Fibroblast of peridontal ligament (primary cell): ENCODE data around the gene P3H3.

Experiments
- DNase-seq: peaks from one replicate; pipeline ENCODE4 v3.0.0-alpha.2; 2010; ENCODE audit errors: extremely low read depth

P3H3 gene, protein sequence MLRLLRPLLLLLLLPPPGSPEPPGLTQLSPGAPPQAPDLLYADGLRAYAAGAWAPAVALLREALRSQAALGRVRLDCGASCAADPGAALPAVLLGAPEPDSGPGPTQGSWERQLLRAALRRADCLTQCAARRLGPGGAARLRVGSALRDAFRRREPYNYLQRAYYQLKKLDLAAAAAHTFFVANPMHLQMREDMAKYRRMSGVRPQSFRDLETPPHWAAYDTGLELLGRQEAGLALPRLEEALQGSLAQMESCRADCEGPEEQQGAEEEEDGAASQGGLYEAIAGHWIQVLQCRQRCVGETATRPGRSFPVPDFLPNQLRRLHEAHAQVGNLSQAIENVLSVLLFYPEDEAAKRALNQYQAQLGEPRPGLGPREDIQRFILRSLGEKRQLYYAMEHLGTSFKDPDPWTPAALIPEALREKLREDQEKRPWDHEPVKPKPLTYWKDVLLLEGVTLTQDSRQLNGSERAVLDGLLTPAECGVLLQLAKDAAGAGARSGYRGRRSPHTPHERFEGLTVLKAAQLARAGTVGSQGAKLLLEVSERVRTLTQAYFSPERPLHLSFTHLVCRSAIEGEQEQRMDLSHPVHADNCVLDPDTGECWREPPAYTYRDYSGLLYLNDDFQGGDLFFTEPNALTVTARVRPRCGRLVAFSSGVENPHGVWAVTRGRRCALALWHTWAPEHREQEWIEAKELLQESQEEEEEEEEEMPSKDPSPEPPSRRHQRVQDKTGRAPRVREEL

DNA sequence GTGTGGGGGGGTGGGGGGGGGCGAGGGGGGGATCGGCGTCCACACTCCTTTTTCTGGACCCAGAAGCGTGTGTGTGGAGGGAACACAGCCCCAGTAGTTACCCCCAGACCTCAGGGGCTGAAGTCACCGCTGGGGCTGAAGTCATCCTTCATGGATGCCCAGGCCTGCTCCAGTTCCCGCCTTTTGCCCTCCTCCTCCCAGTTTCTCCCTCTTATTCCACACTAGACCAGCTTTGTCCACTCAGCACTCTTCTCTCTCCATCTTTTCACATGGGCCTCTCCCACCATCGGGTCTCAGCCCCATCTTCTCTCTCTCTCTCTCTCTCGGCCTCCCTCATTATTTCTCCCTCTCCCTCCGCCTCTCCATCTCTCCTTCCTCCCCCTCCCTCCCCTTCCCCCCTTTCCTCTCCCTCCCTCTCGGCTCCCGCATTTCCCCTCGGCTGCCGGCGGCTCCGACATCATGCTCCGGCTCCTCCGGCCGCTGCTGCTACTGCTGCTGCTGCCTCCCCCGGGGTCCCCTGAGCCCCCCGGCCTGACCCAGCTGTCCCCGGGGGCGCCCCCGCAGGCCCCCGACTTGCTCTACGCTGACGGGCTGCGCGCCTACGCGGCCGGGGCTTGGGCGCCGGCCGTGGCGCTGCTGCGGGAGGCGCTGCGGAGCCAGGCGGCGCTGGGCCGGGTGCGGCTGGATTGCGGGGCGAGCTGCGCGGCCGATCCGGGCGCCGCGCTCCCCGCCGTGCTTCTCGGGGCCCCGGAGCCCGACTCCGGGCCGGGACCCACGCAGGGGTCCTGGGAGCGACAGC, at the start of gene P3H3:
TSS of gene P3H3 (plus strand) at position 426 of the 799 bp plus-strand sequence. CDS start at position 460, 34 bp downstream.
- peak; percentile 43 for DNase-seq

DNA sequence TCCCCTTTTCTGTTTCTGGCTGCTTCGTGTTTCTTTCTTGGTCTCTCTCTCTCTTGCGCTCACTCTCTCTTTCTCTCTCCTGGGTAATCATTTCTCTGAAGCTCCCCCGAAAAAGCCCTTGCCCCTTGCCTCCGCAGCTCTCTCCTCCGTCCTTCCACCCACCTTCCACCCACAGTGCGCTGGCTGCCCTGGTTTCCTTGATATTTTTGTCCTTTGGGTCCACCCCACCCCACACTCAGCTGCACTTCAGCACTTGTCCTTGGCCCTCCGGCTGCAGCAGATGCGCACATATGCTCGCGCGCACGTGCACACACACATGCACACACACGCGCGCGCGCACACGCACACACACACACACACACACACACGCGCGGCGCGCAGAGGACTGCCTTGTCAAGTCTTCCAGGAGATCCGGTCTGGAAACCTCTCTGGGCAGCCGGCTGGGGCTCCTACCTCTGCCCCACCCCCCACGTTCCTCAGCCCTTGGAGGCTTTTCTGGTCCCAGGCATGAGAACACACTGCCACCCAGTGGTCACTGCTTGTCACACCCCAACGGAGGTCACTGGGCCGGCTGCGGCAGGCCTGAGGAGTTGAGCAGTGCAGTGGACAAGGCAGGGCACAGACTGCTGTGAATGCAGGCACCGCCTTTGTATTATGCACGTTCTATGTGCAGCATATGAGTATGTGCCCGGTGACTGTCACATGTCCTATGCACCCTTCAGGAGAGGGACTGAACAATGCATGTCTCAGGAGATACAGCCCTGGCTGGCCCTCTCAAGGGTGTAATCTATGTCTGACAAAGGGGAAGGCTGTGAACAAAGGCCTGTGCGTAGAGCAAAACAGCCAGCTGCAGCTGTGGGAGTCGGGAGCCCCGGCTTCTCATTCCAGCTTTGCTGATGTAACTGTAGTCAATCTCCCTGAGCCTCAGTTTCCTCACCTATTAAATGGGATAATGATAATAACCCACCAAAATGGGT, 49.3 kb upstream of the P3H3 start:
- peak; percentile 91 for DNase-seq

DNA sequence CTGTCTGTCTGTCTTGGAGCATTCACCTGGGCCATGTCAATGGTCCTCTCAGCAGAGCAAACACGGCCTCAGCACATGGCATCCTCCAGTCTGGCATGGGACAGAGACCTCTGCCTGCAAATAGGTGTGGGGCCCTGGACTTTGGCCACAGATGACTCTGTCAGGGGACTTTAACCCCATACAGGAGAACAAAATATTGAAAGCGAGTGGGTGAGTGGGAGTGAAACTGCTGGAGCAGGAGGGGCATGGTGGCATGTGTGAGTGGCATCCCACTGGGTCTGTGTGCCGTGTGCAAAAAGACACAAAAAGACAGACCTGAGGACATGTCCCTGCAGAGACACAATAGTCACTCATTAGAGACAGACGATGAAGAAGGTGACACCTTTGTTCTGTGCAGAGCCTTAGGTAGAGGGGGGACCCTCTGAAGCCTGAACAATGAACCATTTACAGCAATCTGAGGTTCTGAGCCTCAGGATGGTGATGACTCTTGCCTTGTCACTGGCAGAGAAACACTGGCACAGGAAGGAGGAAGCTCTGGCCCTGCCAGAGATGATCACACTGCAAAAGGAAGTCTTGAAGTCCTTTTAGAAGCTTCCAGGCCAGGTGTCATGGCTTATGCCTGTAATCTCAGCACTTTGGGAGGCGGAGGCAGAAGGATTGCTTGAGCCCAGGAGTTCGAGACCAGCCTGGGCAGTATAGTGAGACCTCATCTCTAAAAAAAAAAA, 48.3 kb upstream of the P3H3 start:
- DNase-seq = no peak

DNA sequence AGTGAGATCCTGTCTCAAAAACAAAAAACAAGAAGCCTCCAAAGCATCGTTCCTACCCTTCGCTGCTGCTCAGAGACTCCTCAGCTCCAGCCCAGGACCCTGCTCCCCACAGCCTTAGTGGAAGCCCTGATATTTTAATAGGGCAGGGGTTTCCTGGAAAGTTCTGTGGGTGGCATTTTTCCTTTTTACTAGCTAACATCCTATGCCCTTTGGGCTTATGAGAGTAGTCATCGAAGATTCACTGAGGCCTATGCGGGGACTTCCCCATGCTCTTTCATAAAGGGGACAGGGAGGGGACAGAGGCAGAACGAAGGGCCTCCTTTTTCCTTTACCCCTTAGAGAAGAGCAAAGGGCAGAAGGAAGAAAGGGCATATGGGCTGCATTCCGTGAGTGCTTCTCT, 47.6 kb upstream of the P3H3 start:
- no peak for DNase-seq

DNA sequence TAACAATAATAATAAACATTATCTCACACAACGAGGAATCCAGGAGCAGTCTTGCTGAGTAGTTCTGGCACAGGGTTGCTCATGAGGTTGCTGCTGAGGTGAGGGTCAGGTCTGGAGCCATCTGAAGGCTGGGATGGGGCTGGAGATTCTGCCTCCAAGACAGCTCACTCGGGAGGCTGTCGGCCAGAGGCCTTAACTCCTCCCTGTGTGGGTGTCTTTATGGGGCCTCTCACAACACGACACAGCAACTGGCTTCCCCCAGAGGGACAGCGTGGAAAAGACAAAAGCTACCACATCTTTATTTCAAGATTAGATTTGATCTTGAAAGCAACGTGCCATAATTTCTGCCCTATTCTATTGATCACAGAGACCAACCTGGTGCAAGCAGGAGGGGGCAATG, 46.1 kb upstream of the P3H3 start:
- DNase-seq = no peak

DNA sequence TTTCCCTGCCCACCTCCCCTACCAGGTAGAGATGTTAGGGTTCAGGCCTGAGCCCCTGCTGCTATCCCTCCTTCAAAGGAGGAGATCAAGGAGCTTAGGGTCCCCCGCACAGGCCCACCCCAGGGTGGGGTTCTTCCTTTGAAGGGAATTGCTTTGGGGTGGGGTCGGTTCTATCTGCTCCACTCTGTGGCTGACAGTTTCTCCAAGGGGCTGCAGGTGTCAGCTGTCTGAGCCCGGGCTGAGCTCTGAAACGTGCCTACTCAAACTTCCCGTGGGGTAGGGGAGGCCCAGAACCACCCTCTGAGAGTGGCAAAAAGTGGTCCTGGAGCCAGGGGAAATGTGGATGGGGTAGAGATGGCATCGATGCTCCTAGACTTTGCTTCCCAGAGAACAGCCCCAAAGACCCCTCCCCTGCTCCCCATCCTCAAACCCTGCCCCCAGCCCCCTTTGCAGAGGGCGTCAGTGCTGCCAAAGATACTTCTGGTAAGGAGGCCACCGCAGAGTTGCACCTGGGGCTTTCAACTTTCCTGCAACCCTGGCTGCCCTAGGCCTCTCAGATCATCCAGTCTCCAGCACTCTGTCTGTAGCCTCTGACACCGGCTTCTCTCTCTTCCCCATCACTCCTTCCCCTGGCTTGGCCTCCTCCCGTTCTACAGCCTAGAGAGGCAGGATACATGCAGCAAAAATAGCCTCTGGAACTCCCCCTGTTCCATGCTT, 45.2 kb upstream of the P3H3 start:
- DNase-seq = no peak

DNA sequence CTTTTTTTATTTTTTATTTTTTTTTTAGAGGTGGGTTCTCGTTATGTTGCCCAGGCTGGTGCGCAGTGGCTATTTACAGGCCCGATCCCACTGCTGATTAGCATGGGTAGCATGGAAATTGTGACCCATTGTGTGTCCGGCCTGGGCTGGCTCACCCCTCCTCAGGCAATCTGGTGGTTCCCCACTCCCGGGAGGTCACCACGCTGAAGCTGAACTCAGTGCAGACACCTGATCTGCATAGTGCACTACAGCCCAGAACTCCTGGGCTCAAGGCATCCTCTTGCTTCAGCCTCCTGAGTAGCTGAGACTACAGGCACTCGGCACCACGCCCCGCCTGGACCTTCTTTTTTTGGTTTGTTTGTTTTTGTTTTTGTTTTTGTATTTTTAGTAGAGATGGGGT, 44.4 kb upstream of the P3H3 start:
- DNase-seq = no peak

DNA sequence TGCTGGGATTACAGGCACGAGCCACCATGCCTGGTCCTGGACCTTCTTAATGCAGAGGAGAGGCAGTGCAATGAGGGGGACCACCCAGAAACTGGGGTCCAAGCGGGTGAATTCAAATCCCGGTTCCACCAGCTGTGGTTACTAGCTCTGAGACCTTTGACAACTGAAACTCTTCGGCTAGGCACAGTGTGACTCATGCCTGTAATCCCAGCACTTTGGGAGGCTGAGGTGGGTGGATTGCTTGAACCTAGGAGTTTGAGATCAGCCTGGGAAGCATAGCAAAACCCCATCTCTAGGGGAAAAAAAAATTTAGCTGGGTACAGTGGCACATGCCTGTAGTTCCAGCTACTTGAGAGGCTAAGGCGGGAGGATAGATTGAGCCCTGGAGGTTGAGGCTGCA, 43.9 kb upstream of the P3H3 start:
- DNase-seq = no peak

DNA sequence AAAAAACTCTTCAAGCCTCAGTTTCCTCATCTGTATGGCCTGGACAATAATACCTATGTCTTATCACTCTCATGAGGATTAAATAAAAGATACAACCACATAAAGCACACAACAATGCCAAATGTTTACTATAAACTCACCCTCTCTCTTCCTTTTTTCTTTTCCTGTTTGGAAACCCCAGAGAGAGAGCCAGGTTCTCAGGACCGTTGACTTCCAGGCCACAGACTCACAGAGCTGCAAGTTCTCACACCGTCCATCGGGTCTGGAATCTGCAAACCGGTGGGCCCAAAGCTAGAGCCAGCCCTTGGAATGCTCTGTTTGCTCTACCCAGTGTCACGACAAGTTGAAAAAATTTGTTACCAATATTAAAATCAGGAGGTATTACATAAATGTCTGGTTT, 43.4 kb upstream of the P3H3 start:
- DNase-seq = no peak

DNA sequence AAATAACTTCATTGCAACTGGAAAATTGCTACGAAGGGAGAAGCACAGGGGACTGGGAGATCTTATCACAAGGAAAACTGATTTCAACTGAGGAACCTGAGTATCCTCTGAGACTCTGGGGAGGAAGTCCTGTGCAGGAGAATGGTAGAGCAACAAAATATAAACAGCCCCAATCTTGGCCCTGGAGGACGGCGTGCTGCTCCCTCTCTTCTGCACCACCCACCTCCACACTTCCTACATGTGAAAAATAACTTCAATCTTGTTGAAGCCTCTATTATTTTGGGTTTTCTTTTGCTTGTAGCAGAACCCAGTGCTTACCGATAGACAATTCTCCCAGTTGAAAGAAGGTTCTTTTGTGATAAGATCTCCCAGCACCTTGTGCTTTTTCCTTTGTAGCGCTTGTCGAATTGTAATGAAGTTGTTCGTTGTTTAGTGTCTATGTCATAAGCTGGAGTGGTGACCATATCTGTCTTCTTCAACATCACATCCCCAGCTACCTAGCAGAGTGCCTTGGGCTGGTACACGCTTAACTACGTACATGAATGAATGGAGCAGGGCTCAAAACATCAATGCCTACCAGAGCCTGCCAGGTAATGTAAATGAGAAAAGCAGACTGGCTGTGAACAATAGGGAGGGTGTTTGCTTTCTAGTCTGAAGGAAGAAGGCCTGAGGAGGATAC, 41.7 kb upstream of the P3H3 start:
- no peak for DNase-seq

DNA sequence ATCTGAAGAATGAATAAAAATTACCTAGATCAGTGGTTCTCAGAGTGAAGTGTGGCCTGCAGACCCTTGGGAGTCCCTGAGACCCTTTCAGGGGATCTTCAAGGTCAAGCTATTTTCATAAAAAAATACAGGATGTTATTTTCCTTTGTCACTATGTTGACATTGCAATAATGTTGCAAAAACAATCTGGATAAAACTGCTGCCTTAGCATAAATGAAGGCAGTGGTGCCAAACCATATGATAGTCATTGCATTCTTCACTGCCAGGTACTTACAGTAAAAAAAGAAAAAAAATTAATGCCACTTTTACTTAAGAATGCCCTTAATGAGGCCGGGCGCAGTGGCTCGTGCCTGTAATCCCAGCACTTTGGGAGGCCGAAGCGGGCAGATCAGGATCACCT, 40.9 kb upstream of the P3H3 start:
- DNase-seq = no peak

DNA sequence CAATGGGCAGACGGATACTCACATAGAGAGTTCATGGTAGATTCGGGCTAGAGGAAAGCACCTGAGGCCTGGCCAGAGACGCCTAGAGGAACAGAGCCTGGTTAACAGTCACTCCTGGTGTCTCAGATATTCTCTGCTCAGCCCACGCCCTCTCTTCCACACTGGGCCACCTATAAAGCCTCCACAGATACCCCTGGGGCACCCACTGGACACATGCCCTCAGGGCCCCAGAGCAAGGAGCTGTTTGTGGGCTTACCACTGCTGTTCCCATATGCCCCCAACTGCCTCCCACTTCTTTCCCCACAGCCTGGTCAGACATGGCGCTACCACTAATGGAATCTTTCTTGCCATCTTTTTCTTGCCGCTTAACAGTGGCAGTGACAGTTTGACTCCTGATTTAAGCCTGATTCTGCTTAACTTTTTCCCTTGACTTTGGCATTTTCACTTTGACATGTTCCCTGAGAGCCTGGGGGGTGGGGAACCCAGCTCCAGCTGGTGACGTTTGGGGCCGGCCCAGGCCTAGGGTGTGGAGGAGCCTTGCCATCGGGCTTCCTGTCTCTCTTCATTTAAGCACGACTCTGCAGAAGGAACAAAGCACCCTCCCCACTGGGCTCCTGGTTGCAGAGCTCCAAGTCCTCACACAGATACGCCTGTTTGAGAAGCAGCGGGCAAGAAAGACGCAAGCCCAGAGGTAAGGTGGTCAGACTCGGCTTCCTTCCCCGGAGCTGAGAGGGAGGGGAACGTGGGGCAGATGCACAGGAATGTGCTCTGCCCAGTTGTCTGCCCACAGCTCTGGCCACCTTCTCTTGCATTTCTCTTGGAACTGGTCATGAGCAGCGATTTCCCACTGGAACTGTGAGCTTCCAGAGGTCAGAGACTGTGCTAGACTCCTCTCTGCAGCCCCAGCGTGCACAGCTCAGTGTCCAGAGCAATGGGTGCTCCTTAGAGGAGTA, 39.0 kb upstream of the P3H3 start, which contains the start of gene CD4:
TSS of gene CD4 (plus strand) at position 557 of the 953 bp plus-strand sequence. CDS start 10,611 bp downstream, outside the sequence.
- no peak for DNase-seq

DNA sequence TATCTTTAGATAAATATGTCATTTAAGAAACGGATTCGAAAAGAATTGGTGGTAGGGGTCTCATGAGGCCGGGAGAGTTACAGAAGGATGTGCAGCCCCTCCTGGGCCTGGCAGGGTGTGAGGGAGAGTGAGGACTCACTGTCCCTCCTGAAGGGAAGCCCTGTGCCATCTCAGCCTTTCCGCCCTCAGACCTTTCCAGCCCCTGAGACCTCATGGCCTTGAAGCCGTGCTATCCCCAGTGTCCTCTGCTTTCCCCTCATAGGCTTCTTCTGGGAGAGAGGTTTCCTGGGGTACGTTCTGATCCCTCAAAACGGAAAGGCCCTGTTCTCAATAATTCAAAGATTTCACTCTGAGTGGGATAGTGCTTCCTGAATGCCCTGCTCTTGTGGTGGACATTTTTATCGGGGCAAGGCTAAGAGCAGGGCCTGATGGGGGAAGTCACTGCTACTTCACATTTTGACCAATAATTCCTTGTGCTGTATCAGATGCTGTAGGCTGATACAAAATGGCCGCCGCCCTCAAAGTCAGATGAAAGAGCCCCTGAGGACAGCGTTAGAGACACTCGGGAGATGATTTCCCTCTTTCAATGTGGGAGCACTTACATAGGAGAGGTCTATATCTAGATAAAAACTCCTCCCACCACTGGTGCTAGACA, 37.6 kb upstream of the P3H3 start:
- no peak for DNase-seq

DNA sequence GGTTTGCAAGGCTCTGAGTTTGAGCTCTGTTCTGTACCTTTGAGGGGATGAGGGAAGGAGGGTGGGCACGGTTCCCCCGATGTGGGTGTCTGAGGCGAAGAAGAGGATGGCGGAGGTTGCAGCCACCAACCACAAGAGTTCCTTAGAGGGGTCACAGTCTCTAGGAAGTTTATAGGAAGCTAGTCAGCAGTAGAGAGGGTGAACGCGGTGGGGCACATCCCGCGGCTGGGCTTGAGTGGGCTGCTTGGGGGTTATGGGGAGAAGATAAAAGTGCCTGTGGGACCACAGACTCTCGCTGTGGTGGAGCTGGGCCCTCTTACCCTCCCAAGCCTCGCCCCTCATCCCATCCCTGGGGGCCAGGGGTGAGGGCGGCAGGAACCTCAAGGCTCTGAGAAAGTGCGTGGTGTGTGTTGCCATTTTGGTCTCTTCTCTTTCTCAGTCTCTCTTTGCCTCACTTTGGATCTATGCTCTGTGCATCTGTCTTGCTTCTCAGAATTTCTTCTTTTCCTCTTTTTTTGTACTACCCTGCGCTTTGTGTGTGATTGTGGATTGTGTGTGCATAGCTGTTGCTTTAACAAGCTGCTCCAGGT, 36.2 kb upstream of the P3H3 start:
- DNase-seq = no peak

DNA sequence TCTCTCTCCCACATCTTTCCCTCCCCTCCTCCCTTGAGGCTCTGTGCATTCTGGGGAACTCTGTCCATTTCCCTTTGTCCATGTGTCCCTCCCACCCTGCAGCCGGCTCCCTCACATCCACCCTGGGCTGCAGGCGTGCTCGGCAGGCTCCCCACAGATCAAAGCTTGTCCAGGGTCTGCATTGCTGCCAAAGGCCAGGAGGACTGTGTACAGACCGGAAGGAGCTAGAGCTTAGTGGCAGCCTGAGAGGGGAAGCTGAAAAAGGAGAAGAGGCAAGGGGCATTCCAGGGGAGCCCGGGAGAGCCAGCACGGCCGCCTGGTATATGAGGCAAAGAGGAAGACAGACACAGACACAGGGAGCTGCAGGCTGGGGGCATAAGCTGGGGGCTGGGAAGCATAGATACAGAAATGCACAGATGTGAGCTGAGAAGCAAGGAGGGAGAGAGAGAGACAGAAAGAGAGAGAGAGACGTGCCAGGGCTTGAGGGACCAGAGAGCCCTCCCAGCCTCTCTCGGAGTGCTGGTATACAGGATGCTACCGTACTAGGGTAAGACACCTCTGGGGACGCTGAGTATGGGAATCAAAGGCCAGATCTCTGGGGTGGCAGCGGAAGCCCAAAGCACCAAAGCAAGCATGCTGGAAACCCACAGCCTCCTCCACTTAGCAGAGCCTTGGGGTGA, 35.5 kb upstream of the P3H3 start:
- DNase-seq = no peak

DNA sequence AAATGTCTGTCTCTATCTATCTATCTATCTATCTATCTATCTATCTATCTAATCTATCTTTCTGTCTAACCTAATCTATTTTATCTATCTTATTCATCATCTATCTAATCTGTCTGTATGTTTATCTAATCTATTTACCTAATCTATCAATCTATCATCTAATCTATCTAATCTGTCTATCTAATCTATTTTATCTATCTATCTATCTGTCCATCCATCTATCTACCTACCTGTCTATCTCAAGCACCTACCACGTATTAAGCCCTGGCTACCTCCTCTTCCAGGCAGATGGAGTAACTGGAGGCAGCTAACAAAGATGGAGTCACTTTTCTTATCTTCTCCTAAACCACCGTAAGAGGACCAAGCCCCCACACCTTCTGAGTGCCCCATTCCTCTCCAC, 33.1 kb upstream of the P3H3 start:
- DNase-seq = no peak

DNA sequence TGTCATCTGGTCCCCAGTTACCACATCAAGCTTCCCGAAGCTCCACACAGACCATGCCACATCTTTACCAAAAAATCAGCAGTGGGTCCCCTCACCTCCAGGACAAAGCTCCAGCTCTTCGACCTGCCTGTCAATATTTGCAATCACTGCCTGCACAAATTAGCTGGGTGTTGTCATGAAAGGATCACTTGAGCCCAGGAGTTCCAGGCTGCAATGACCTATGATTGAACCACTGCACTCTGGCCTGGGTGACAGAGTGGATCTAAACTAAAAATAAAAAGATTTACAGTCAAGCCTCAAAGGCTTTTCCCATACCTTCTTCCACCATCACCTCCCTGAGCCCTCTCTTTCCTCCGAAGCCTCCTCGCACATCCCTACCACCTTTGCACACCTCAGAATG, 31.6 kb upstream of the P3H3 start:
- DNase-seq = no peak
